Measurements from ENCODE around the gene FICD.
"Not testable (repeated sequence)": the region's sequence is repeated elsewhere in the genome, so short reads cannot be mapped to it uniquely, and the experiment has no call there.

Gene FICD

DNA sequence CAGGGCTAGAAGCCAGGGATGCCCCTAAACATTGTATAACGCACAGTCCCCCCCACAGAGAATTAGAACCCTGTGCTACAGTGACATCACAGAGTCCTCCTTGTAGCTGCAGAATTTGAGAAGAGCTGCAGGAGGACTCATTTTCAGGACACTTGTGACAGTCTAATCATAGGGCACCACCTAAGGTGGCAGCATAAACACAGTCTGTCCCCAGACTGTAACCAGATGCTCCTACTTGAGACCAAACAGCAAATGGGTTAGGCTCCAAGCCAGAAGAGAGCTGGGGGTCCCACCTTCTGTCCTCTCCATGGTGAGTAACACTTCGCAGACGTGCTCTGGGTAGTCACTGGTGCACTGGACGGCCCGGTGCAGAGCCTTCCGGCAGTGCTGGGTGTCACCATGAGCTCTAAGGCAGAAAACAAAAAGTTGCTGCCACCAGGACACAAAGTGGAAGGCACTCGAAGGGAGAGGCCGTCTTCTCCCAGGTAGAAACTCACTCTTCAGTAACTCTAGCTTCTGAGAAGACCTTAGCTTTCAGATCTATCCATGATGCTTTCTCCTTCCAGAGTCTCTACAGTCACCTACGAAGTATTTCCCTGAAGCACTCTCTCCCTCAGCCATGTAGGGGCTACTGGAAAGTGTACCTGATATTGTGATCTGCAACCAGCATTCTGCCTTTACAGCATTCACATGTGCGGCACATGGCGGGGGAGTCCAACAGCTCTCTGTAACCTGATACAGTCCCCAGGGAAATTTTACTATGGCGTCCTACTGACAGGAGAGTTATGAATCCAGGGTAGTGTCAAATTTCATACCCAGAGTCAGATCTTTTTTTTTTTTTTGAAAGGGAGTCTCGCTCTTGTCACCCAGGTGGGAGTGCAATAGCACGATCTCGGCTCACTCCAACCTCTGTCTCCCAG is 17.1 kb downstream of the FICD start:
- peak; percentile 31 to 47 for DNase-seq (ENCODE audit: low read depth in 2 of 2)

DNA sequence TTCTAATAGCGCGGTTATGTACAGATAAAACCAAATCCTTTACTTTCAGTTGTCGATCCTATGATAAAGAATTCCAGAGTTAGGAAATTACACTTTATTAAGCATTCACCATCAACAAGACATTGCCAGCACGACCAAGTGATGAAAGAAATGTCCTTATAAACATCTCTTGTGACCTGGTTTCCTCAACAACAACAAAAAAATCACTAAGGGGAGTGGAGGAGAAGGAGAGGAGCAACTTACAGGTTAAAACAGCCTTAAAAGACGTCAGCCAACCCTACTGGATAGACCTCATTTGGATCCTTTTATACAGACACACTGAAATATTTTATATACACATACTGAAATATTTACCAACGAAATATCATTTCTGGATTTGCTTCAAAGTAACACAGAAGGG is 23.1 kb downstream of the FICD start:
- DNase-seq (ENCODE audit: low read depth in 2 of 2): no peak

DNA sequence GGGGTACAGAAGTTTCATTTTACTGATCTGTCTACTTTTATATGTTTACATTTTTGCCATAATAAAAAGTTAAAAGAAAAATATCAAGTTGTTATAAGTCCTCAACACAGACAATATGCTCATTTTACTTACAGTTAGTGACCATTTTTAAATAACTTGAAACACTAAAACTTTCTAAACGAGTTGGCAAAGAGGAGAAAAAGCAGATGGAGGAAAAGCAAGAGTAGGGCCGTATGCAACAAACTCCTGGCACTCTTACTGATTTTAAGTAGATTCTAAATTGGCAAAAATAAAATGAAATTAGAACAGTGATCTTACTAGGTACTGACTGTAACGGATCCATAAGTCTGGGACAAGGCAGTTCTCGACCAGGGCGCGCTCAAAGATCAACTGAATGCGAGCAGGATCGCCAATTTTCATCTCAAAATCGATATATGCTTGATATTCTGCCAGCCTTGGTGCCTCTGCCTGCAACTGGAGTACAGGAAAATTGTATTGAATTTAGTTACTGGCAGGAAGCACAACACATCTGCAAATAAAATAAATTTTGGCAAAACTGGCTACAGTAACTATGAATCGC is 23.6 kb downstream of the FICD start:
- DNase-seq (ENCODE audit: low read depth in 2 of 2): no peak

GRCh38 chr12:108542320-108542719 is 27.2 kb downstream of the FICD start:
- no peak for DNase-seq (ENCODE audit: low read depth in 2 of 2)

GRCh38 chr12:108543652-108544051 is 28.6 kb downstream of the FICD start:
- peak in 1 of 2 experiments; percentile 14 for DNase-seq (ENCODE audit: low read depth in 2 of 2)

DNA sequence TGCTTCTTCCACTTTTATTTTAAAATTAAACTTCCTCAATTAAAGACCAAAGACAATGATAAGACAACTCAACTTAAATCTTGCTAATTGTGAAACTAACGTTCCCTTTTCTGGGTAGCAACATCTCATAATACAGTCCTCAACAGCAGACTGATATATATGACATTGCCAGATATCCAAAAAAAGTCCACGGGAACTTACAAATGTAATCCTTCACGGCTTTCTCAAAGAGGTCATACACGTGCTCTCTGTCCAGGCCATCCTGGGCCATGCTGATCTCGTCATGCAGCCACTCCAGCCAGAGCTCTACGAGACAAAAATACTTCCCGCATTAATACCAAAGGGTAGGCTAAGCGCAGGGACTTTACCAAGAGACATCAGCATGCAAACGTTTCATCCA is 32.6 kb downstream of the FICD start:
- no peak for DNase-seq (ENCODE audit: low read depth in 2 of 2)

- DNase-seq (ENCODE audit: low read depth in 2 of 2): no peak
These were observed 34.0 kb downstream of the FICD start for GRCh38 chr12:108548954-108549521.

DNA sequence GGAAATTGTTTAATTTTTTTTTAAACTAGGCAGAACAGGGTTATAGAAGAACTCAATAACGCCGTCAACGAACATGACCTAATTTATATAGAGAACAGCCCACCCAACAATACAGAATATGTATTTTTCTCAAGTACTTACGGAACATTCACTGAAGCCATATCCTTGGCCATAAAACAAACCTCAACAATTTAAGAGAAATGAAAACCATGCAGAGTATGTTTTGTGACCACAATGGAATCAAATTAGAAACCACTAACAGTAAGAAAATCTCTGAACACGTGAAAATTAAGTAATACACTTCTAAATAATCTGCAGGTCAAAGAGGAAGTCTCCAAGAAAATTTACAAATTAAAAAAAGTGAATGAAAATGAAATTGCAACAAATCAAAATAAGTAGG is 36.5 kb downstream of the FICD start:
- DNase-seq (ENCODE audit: low read depth in 2 of 2): no peak

DNA sequence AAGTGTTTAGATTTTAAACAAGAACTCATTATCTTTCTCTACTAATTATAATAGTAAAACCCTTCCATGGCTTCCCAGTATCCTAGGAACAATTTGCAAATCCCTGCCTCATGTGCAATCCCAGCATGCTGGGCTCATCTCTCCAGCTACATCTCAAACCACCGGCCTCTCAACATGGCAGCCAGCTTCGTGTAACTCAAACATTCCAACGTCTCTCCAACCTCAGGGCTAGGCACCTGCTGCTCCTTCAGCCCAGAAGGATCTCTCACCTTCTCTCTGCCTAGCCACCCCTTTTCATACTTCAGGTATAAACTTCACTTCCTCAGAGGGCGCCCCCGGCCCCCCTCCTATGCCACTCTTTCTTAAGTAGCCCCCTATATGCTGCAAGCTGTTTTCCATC is 38.7 kb downstream of the FICD start:
- DNase-seq (ENCODE audit: low read depth in 2 of 2): no peak

DNA sequence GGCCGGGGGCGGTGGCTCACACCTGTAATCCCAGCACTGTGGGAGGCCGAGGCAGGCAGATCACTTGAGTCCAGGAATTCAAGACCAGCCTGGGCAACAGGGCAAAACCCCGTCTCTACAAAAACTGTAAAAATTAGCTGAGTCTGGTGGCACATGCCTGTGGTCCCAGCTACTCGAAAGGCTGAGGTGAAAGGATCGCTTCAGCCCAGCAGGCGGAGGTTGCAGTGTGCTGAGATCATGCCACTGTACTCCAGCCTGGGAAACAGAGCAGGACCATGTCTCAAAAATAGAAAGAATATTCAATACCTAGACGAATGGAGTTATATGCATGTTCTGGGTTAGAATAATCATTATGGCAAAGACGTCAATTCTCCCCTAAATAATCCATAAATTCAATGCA is 40.3 kb downstream of the FICD start:
- DNase-seq (ENCODE audit: low read depth in 2 of 2): not testable (repeated sequence)

DNA sequence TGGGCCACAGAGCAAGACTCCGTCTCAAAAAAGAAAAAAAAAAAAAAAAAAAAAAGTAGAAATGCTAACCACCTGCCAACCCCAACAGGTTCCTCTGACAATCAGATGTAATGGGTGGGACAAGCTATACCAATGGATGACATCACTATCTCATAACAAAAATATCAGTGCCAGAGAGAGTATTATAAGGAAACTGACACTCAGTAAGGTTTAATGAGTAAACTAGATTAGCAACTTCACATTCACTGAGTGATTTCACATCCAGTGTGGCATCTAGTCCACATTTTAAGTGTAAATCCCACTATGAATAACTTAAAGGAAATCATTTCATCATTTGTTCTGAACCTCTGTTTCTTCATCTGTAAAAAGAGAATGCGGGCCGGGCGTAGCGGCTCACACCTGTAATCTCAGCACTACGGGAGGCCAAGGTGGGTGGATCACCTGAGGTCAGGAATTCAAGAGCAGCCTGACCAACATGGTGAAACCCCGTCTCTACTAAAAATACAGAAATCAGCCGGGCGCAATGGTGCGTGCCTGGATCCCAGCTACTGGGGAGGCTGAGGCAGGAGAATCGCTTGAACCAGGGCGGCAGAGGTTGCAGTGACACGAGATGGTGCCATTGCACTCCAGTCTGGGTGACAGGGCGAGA is 44.1 kb downstream of the FICD start:
- no peak for DNase-seq (ENCODE audit: low read depth in 2 of 2)

GRCh38 chr12:108559748-108560147 is 44.7 kb downstream of the FICD start:
- DNase-seq (ENCODE audit: low read depth in 2 of 2): no peak

- no peak for DNase-seq (ENCODE audit: low read depth in 2 of 2)
These were observed 45.2 kb downstream of the FICD start for GRCh38 chr12:108560321-108560721.

GRCh38 chr12:108560752-108561719 is 46.0 kb downstream of the FICD start, which contains the start of gene SART3:
Gene SART3, minus strand, starts transcription at chr12:108561173. Its CDS starts 19 bp downstream, at chr12:108561154.
- peak; percentile 62 to 64 for DNase-seq (ENCODE audit: low read depth in 2 of 2)

GRCh38 chr12:108561852-108562347 is 46.8 kb downstream of the FICD start:
- DNase-seq (ENCODE audit: low read depth in 2 of 2): no peak

DNA sequence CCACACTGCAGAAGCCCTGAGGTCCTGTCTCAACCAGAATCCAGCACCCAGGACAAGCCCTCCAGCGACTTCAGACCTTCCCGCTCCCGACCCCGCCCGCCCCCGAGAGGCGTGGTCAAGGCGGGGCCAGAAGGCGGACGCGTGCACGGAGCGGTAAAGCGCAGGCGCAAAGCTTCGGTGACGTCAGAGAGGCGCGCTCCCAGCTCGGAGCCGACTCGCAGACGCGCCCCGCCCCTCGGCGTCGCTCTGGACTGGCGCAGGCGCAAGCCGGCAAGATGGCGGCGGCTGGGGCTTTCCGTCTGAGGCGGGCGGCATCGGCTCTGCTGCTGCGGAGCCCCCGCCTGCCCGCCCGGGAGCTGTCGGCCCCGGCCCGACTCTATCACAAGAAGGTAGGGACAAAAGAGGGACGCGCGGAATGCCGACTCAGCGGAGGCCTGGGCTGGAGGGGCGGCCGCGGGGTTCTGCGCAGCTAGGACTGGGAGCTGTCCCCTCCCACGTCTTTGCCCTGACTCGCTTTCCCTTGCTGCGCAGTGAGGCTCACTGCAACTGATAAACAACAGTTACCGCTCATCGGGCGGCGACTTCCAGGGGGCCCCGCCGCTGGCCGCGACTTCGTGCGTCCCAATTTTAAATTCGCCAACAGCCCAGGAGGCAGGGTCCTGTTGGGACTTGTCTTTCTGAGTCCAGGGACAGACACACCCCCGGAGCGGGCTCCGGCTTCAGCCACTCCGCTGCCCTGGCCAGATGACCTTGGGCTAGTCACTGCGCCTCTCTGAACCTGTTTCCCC is 47.5 kb downstream of the FICD start, which contains the start of gene ISCU:
Gene ISCU (plus strand): TSS at position 249 of the 788 bp plus-strand sequence. CDS start 27 bp downstream, at position 276.
- peak; percentile 86 to 90 for DNase-seq (ENCODE audit: low read depth in 2 of 2)

DNA sequence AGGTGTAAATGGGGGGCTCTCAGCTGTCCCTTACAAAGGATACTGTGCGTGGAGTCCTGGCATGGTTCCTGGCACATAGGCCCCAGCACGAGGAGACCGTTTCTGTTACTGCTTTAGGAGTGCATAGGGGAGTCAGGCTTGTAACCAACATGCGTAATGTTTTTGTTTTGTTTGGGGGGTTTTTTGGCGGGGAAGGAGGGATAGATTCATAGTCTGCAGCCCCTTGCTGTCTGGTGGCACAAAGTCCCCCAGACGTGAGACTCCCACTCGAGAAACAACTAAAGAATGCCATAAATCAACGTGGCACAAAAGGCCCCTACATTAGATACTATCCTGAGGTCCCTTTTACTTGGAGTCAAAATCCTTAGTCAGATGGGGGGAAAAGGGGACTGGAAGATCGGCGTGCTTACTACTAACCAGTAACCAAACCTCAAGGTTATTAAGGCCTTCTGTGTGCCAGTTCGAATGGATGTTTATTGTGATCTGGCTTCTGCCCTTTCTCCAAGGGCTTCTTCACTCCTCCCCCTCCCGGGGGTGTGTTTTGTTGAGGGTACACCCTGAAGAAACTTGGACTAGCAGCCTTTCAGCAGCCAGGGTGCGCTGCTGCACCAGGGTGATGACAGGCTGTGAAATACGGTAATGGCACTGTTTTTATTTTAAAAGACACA is 48.2 kb downstream of the FICD start:
- DNase-seq (ENCODE audit: low read depth in 2 of 2): peak; percentile 56 to 63

DNA sequence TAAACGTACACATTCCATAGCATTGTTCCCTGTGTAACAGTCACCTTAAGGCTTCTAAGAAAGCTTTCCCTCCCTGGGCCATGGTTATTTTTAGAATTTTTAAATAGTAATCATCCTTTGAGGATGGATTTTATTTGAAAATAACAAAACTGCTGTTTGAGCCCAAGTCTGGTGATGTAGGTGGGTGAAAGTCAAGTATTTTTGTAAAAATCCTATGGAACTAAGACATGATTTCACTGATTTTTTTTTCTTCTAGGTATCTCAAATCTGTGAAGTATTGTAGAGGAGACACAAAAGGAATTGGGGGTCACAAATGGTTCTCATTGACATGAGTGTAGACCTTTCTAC is 48.7 kb downstream of the FICD start:
- DNase-seq (ENCODE audit: low read depth in 2 of 2): no peak

GRCh38 chr12:108564724-108565123 is 49.6 kb downstream of the FICD start:
- DNase-seq (ENCODE audit: low read depth in 2 of 2): no peak
